ENCODE results near the gene DENND2A. TPM values are rescaled to one million over a fixed set of nuclear protein-coding genes. Genes with fewer than 3 reads are reported as not detected.
"Not testable (repeated sequence)": the region's sequence is repeated elsewhere in the genome, so short reads cannot be mapped to it uniquely, and the experiment has no call there.

DENND2A gene
- total RNA-seq, 1 experiment from 2014 or later: 0.02 TPM

- no peak for DNase-seq (ENCODE audit: extremely low read depth, low read depth)
These were observed 9.1 kb upstream of the DENND2A start for GRCh38 chr7:140649556-140650205.

- DNase-seq (ENCODE audit: extremely low read depth, low read depth): peak; percentile 49
These were observed 6.5 kb upstream of the DENND2A start for GRCh38 chr7:140646931-140647647.

- peak; percentile 8 for DNase-seq (ENCODE audit: extremely low read depth, low read depth)
These were observed 4.7 kb upstream of the DENND2A start for GRCh38 chr7:140645166-140645900.

GRCh38 chr7:140644761-140645160 is 4.1 kb upstream of the DENND2A start:
- not testable (repeated sequence) for DNase-seq (ENCODE audit: extremely low read depth, low read depth)

- DNase-seq (ENCODE audit: extremely low read depth, low read depth): no peak
These were observed 2.8 kb upstream of the DENND2A start for GRCh38 chr7:140643416-140643815.

- no peak for DNase-seq (ENCODE audit: extremely low read depth, low read depth)
These were observed 1.0 kb upstream of the DENND2A start for GRCh38 chr7:140641524-140642195.

GRCh38 chr7:140640060-140640637 is 464 bp downstream of the DENND2A start:
- no peak for DNase-seq (ENCODE audit: extremely low read depth, low read depth)

- DNase-seq (ENCODE audit: extremely low read depth, low read depth): no peak
These were observed 1.1 kb downstream of the DENND2A start for GRCh38 chr7:140639366-140640053.

- DNase-seq (ENCODE audit: extremely low read depth, low read depth): no peak
These were observed 2.3 kb downstream of the DENND2A start for GRCh38 chr7:140638173-140638791.

GRCh38 chr7:140637400-140637799 is 3.2 kb downstream of the DENND2A start:
- DNase-seq (ENCODE audit: extremely low read depth, low read depth): no peak

- DNase-seq (ENCODE audit: extremely low read depth, low read depth): no peak
These were observed 4.8 kb downstream of the DENND2A start for GRCh38 chr7:140635816-140636215.

GRCh38 chr7:140635345-140635744 is 5.3 kb downstream of the DENND2A start:
- DNase-seq (ENCODE audit: extremely low read depth, low read depth): no peak

- no peak for DNase-seq (ENCODE audit: extremely low read depth, low read depth)
These were observed 9.0 kb downstream of the DENND2A start for GRCh38 chr7:140631602-140632001.

- DNase-seq (ENCODE audit: extremely low read depth, low read depth): no peak
These were observed 9.6 kb downstream of the DENND2A start for GRCh38 chr7:140631021-140631420.

GRCh38 chr7:140625908-140626868 is 14.4 kb downstream of the DENND2A start:
- DNase-seq (ENCODE audit: extremely low read depth, low read depth): no peak

- DNase-seq (ENCODE audit: extremely low read depth, low read depth): not testable (repeated sequence)
These were observed 15.4 kb downstream of the DENND2A start for GRCh38 chr7:140625192-140625558.

GRCh38 chr7:140624392-140625191 is 16.0 kb downstream of the DENND2A start:
- DNase-seq (ENCODE audit: extremely low read depth, low read depth): no peak

GRCh38 chr7:140623980-140624379 is 16.6 kb downstream of the DENND2A start:
- DNase-seq (ENCODE audit: extremely low read depth, low read depth): no peak

Measured in NCI-H460 (cell line).